H1 (cell line): ENCODE measurements around the gene ZMIZ1. TPM values are rescaled to one million over a fixed set of nuclear protein-coding genes. Genes with fewer than 3 reads are reported as not detected.

Experiments
- CTCF ChIA-PET: fragments of 300-600 bp; sonication (Branson Sonifier 250); formaldehyde crosslinking; loops from one replicate; lab custom pipeline; 2021; ENCODE audit not compliant: partially characterized antibody; lab: Charles Lee
- POLR2A ChIA-PET: fragments of 300-600 bp; sonication (Branson Sonifier 250); formaldehyde crosslinking; loops from one replicate; lab custom pipeline; 2021; ENCODE audit warnings: inconsistent platforms; ENCODE audit not compliant: partially characterized antibody; lab: Charles Lee
- DNase-seq, 2 experiments: peaks; one replicate each; pipeline versions ENCODE4 v3.0.0 to v3.0.0-alpha.2; 2010 to 2022; ENCODE audit warnings: low spot score in 2 of 2, low read depth in 1 of 2, mixed read lengths in 1 of 2
- FAIRE-seq: peaks from 2 replicates; lab custom pipeline; 2011; peaks lifted over from hg19 to GRCh38; lab: Jason Lieb, UNC
- H2AFZ ChIP-seq: 2 replicates; pipeline ENCODE4 v1.8.1; 2012; ENCODE audit warnings: low read length, inconsistent platforms
- H2AK5ac ChIP-seq: 2 replicates; pipeline ENCODE4 v1.6.1; 2013; ENCODE audit warnings: low read depth, low read length
- H2BK120ac ChIP-seq: replicated peaks from 2 replicates; pipeline ENCODE3; 2013; ENCODE audit warnings: low read depth, low read length, inconsistent platforms
- H2BK12ac ChIP-seq: 2 replicates; pipeline ENCODE4 v1.6.1; 2013; ENCODE audit warnings: low read depth, low read length
- H2BK15ac ChIP-seq: 2 replicates; pipeline ENCODE4 v1.6.1; 2013; ENCODE audit warnings: low read length
- H2BK20ac ChIP-seq: 2 replicates; pipeline ENCODE4 v1.6.1; 2013; ENCODE audit warnings: low read length
- H2BK5ac ChIP-seq: 2 replicates; pipeline ENCODE4 v1.6.1; 2013; ENCODE audit warnings: low read depth, low read length
- H3K14ac ChIP-seq: 2 replicates; pipeline ENCODE4 v1.6.1; 2013; ENCODE audit warnings: inconsistent platforms; ENCODE audit not compliant: insufficient read length
- H3K18ac ChIP-seq: 2 replicates; pipeline ENCODE4 v1.6.1; 2013; ENCODE audit warnings: low read length; ENCODE audit errors: extremely low read depth
- H3K23ac ChIP-seq: 2 replicates; pipeline ENCODE4 v1.6.1; 2013; ENCODE audit warnings: inconsistent platforms; ENCODE audit not compliant: insufficient read length
- H3K23me2 ChIP-seq: 2 replicates; pipeline ENCODE4 v1.6.1; 2013; ENCODE audit warnings: low read depth, low read length
- H3K27ac ChIP-seq: 2 replicates; pipeline ENCODE4 v1.6.1; 2011; ENCODE audit warnings: low read depth, low read length, inconsistent platforms
- H3K27me3 ChIP-seq, 4 experiments: replicated peaks in 1 of 4; 1 replicate in 1 of 4; 2 replicates in 3 of 4; pipeline versions ENCODE4 v1.6.1 to v1.8.1; 2011 to 2013; ENCODE audit warnings: low read length in 3 of 4, mild to moderate bottlenecking in 3 of 4, inconsistent platforms in 2 of 4, mixed read lengths in 2 of 4, moderate library complexity in 1 of 4; ENCODE audit not compliant: control insufficient read depth in 3 of 4, insufficient read depth in 3 of 4; ENCODE audit errors: extremely low read depth in 1 of 4
- H3K36me3 ChIP-seq, 4 experiments: 2 replicates each; pipeline versions ENCODE4 v1.6.1 to v1.8.1; 2011 to 2013; ENCODE audit warnings: mild to moderate bottlenecking in 4 of 4, low read length in 3 of 4, moderate library complexity in 2 of 4, control low read depth in 1 of 4, inconsistent platforms in 1 of 4; ENCODE audit not compliant: insufficient read depth in 4 of 4, control insufficient read depth in 2 of 4
- H3K4ac ChIP-seq: replicated peaks from 2 replicates; pipeline ENCODE3; 2013; ENCODE audit warnings: low read length, low read depth, mixed read lengths, inconsistent platforms; ENCODE audit not compliant: insufficient read length
- H3K4me1 ChIP-seq, 4 experiments: replicated peaks in 1 of 4; 1 replicate in 1 of 4; 2 replicates in 3 of 4; pipeline versions ENCODE4 v1.6.1 to v1.8.1; 2011 to 2013; ENCODE audit warnings: low read length in 3 of 4, inconsistent platforms in 2 of 4, mixed read lengths in 1 of 4; ENCODE audit not compliant: insufficient read depth in 4 of 4, control insufficient read depth in 3 of 4
- H3K4me2 ChIP-seq, 2 experiments: 2 replicates each; pipeline versions ENCODE4 v1.6.1 to v1.8.1; 2011 to 2013; ENCODE audit warnings: low read depth in 2 of 2, low read length in 2 of 2, control low read depth in 1 of 2, inconsistent platforms in 1 of 2, mild to moderate bottlenecking in 1 of 2; ENCODE audit not compliant: insufficient read depth in 1 of 2
- H3K4me3 ChIP-seq, 4 experiments: fragments of 200-600, 300-600 bp in 1 of 4; sonication (generic), shearing (Covaris generic), sonication (Bioruptor Twin) in 1 of 4; 2 replicates each; pipeline versions ENCODE4 v1.5.1 to v1.8.1; 2011 to 2016; ENCODE audit warnings: low read length in 4 of 4, low read depth in 3 of 4, control low read depth in 2 of 4, inconsistent platforms in 2 of 4, mild to moderate bottlenecking in 2 of 4, mixed read lengths in 1 of 4, moderate library complexity in 1 of 4; ENCODE audit not compliant: insufficient read depth in 2 of 4; ENCODE audit errors: extremely low read depth in 1 of 4
- H3K56ac ChIP-seq: replicated peaks from 2 replicates; pipeline ENCODE3; 2013; ENCODE audit warnings: low read depth, mild to moderate bottlenecking, mixed read lengths, low read length, inconsistent platforms; ENCODE audit not compliant: insufficient read length
- H3K79me1 ChIP-seq: 2 replicates; pipeline ENCODE4 v1.6.1; 2013; ENCODE audit warnings: low read depth, low read length, control low read depth
- H3K79me2 ChIP-seq, 2 experiments: 2 replicates each; pipeline versions ENCODE4 v1.6.1 to v1.8.1; 2012 to 2013; ENCODE audit warnings: low read length in 2 of 2, mild to moderate bottlenecking in 2 of 2, inconsistent platforms in 1 of 2; ENCODE audit not compliant: insufficient read depth in 2 of 2, control insufficient read depth in 1 of 2
- H3K9ac ChIP-seq, 4 experiments: replicated peaks in 1 of 4; 1 replicate in 1 of 4; 2 replicates in 3 of 4; pipeline versions ENCODE4 v1.6.1 to v1.8.1; 2011 to 2013; ENCODE audit warnings: low read depth in 3 of 4, low read length in 3 of 4, control low read depth in 2 of 4, mild to moderate bottlenecking in 2 of 4, moderate library complexity in 2 of 4, inconsistent platforms in 1 of 4; ENCODE audit errors: extremely low read depth in 1 of 4
- H3K9me3 ChIP-seq, 2 experiments: 2 replicates each; pipeline versions ENCODE4 v1.6.1 to v1.8.1; 2012 to 2013; ENCODE audit warnings: mild to moderate bottlenecking in 2 of 2, moderate library complexity in 2 of 2, control low read depth in 1 of 2, inconsistent platforms in 1 of 2, low read depth in 1 of 2, low read length in 1 of 2, mixed read lengths in 1 of 2; ENCODE audit not compliant: insufficient read depth in 2 of 2
- H4K20me1 ChIP-seq, 2 experiments: replicated peaks in 1 of 2; 2 replicates each; pipeline versions ENCODE3 to v1.8.1; 2011 to 2013; ENCODE audit warnings: inconsistent platforms in 2 of 2, low read length in 2 of 2, mild to moderate bottlenecking in 1 of 2; ENCODE audit not compliant: insufficient read depth in 2 of 2, control insufficient read depth in 1 of 2
- H4K5ac ChIP-seq: 2 replicates; pipeline ENCODE4 v1.6.1; 2013; ENCODE audit warnings: low read length, low read depth, mixed read lengths, inconsistent platforms; ENCODE audit not compliant: insufficient read length
- H4K8ac ChIP-seq: 2 replicates; pipeline ENCODE4 v1.8.0; 2013; ENCODE audit warnings: mild to moderate bottlenecking, moderate library complexity, low read length, inconsistent platforms; ENCODE audit not compliant: insufficient read depth; ENCODE audit errors: extremely low read depth
- H4K91ac ChIP-seq: replicated peaks from 2 replicates; pipeline ENCODE3; 2013; ENCODE audit warnings: low read length, mixed read lengths, inconsistent platforms; ENCODE audit not compliant: insufficient read length
- GABPA ChIP-seq: IDR thresholded peaks from 2 replicates; pipeline ENCODE4 v1.6.1; 2011; ENCODE audit warnings: mild to moderate bottlenecking, low read length, moderate library complexity, borderline replicate concordance; ENCODE audit not compliant: insufficient read depth
- HDAC2 ChIP-seq, 2 experiments: fragments of 300-600 bp in 1 of 2; sonication (generic) in 1 of 2; IDR thresholded peaks; 2 replicates each; pipeline ENCODE4 v1.6.1; 2011 to 2012; ENCODE audit warnings: low read depth in 2 of 2, low read length in 2 of 2, mild to moderate bottlenecking in 2 of 2, moderate library complexity in 2 of 2, borderline replicate concordance in 1 of 2, inconsistent platforms in 1 of 2
- HDAC6 ChIP-seq: IDR thresholded peaks from one replicate; pipeline ENCODE4 v1.7.1; 2012; ENCODE audit warnings: low read depth, mild to moderate bottlenecking, inconsistent platforms, low read length, moderate library complexity
- JUN ChIP-seq: IDR thresholded peaks from 2 replicates; pipeline ENCODE4 v1.6.1; 2011; ENCODE audit warnings: low read depth, mild to moderate bottlenecking, improper control_type of control experiment, low read length
- KDM1A ChIP-seq: fragments of 200-600, 300-600 bp; sonication (generic); IDR thresholded peaks from 2 replicates; pipeline ENCODE4 v1.7.1; 2016; ENCODE audit warnings: mild to moderate bottlenecking, low read length, borderline replicate concordance
- KDM5A ChIP-seq: fragments of 200-600 bp; IDR thresholded peaks from 2 replicates; pipeline ENCODE4 v1.7.1; 2012; ENCODE audit warnings: mild to moderate bottlenecking, low read length, inconsistent platforms, mixed read lengths
- NANOG ChIP-seq: IDR thresholded peaks from 2 replicates; pipeline ENCODE4 v1.6.1; 2011; ENCODE audit warnings: low read length, low read depth, mild to moderate bottlenecking, inconsistent platforms; ENCODE audit not compliant: insufficient read depth, poor library complexity, severe bottlenecking
- SAP30 ChIP-seq: fragments of 300-600 bp; sonication (generic); IDR thresholded peaks from 2 replicates; pipeline ENCODE4 v1.7.1; 2012; ENCODE audit warnings: low read length, moderate library complexity, mild to moderate bottlenecking, inconsistent platforms; ENCODE audit not compliant: insufficient read depth, insufficient replicate concordance
- SP2 ChIP-seq: IDR thresholded peaks from 2 replicates; pipeline ENCODE4 v1.6.1; 2012; ENCODE audit warnings: mild to moderate bottlenecking, low read length, inconsistent platforms
- TBP ChIP-seq: IDR thresholded peaks from 2 replicates; pipeline ENCODE4 v1.6.1; 2011; ENCODE audit warnings: low read depth, low read length, improper control_type of control experiment
- WGBS, 2 experiments: shearing (Covaris generic) in 1 of 2; methylation state at CpG; one replicate each; pipeline versions ENCODE4 v1.1.6 to v1.1.7; 2013 to 2015; ENCODE audit warnings: low lambda C conversion rate in 2 of 2, mixed read lengths in 2 of 2, inconsistent platforms in 1 of 2, low coverage in 1 of 2, missing lambda C conversion rate in 1 of 2; ENCODE audit not compliant: insufficient replicate concordance in 2 of 2, insufficient coverage in 1 of 2, insufficient read length in 1 of 2; ENCODE audit errors: extremely low coverage in 1 of 2, missing lambda C conversion rate in 1 of 2; 5-methylcytosine and 5-hydroxymethylcytosine counted together
- polyA plus RNA-seq, 7 experiments: library from polyadenylated mRNA; depleted of rRNA in 3 of 7; stranded (reverse) in 5 of 7; unstranded in 2 of 7; fragments of >200 nt in 5 of 7; fragments of 200-250 nt in 2 of 7; gene quantifications; 1 replicate in 5 of 7; 2 replicates in 1 of 7; 4 replicates in 1 of 7; pipeline versions ENCODE4 v1.2.1 to v1.2.3, GENCODE V29; 2011 to 2013; ENCODE audit warnings: missing spikeins in 2 of 7, mixed read lengths in 2 of 7
- total RNA-seq: library from RNA; stranded (reverse); fragmentation: NEBNext Ultra II Directional; extraction: Animal tissue kit (Norgen Biotek cat#: 25700); gene quantifications from 2 replicates; pipeline ENCODE4 v1.2.1, GENCODE V29; 2021
- TF ChIP-seq, protein P1 (sequence below): IDR thresholded peaks from 2 replicates; pipeline ENCODE4 v1.6.1; 2012; ENCODE audit warnings: low read length, inconsistent platforms

The ZMIZ1 gene
- total and polyA plus RNA-seq, 2 of the 8 experiments (the other 6 are each of a cell fraction or from before 2014, with no cell fraction given) = 8.1 to 28.0 TPM

DNA sequence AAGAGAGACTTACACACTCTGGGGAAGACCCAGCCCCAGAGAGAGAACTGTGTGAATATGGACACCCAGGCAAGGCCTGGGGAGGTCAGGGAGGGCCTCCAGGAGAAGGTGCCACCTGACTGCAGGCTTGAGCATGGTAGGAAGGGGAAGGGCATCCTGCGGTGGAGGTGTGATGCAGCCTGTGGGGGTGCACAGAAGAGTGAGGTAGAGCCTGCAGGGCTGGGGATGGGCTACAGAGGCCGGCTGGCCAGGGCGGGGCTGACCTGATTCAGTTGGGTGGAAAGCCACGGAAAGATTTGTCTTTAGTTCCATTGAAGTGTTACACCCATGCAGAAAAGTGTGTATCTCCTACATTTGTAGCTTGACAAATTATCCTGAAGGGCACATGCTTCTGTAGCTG, 47.6 kb downstream of the ZMIZ1 start:
- Histone ChIP-seq H3K4me3 (no peak overlapping the region), H4K8ac (no peak overlapping the region), H3K23me2 (no peaks in the 10 kb centered on the region), H3K4me2 (no peak overlapping the region), H3K14ac (no peak overlapping the region), H2BK120ac (no peak overlapping the region), H3K36me3 (peaks cover 2 to 8% (median 3%) of the 10 kb centered on the region in 4 experiments; a peak in 3 of 8 replicates), H3K79me2 (peaks cover 0 to 71% of the 10 kb centered on the region in 2 experiments; a peak in 2 of 4 replicates), H2BK5ac (no peak overlapping the region; the same call in 1 of the 2 replicates), H3K9me3 (no peaks in the 10 kb centered on the region), H4K5ac (no peak overlapping the region), H4K91ac (no peak overlapping the region), H3K23ac (no peak overlapping the region), H2BK20ac (no peak overlapping the region), H2AFZ (no peak overlapping the region), H3K56ac (no peak overlapping the region), H3K4ac (no peak overlapping the region), H2BK15ac (peak overlapping the region; percentile 83; the same call in 1 of the 2 replicates), H3K27ac (no peak overlapping the region), H3K4me1 (peaks cover 6 to 37% (median 23%) of the 10 kb centered on the region in 4 experiments), H2AK5ac (0 out of 2 replicates have a peak overlapping the region, but pooled peaks have one; percentile 3), H3K18ac (no peak overlapping the region), H3K9ac (no peak overlapping the region), H3K27me3 (no peaks in the 10 kb centered on the region), H2BK12ac (no peak overlapping the region), H3K79me1 (peaks cover 23% of the 10 kb centered on the region), H4K20me1 (peaks cover 6 to 19% of the 10 kb centered on the region in 2 experiments)
- FAIRE-seq = no peak
- CTCF ChIA-PET = interaction anchor here (0.9 kb wide), 1 partner anchor 62 kb away, joined by 4 read pairs; no protein-coding TSS in a partner anchor
- DNase-seq = no peak
- 74% methylated on average over 4 of the region's 4 CpGs; no CpG with 5 or more reads in 1 of the 2 experiments for WGBS, 2 experiments
- POLR2A ChIA-PET = no interaction called here
- TF ChIP-seq SAP30 = no peak
- TF ChIP-seq TBP = no peak
- no peak for TF ChIP-seq JUN
- TF ChIP-seq SP2 = no peak
- TF ChIP-seq HDAC2 (IDR thresholded peaks at IDR 0.05; ENCODE audit: borderline replicate concordance in 1 of 2, low read depth in 2 of 2, low read length in 2 of 2) = no peak
- TF ChIP-seq, protein P1, sequence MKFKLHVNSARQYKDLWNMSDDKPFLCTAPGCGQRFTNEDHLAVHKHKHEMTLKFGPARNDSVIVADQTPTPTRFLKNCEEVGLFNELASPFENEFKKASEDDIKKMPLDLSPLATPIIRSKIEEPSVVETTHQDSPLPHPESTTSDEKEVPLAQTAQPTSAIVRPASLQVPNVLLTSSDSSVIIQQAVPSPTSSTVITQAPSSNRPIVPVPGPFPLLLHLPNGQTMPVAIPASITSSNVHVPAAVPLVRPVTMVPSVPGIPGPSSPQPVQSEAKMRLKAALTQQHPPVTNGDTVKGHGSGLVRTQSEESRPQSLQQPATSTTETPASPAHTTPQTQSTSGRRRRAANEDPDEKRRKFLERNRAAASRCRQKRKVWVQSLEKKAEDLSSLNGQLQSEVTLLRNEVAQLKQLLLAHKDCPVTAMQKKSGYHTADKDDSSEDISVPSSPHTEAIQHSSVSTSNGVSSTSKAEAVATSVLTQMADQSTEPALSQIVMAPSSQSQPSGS = no peak
- no peak for TF ChIP-seq HDAC6
- TF ChIP-seq KDM1A = no peak
- no peak for TF ChIP-seq NANOG
- no peak for TF ChIP-seq GABPA
- TF ChIP-seq KDM5A = no peak
